A673 (cell line): ENCODE measurements around the gene P2RY6. TPM values are rescaled to one million over a fixed set of nuclear protein-coding genes. Genes with fewer than 3 reads are reported as not detected.
"Not testable (repeated sequence)": the region's sequence is repeated elsewhere in the genome, so short reads cannot be mapped to it uniquely, and the experiment has no call there.

Experiments
- BruUV-seq: library from RNA; stranded (reverse); fragments of 400-500 nt; replicated peaks from 2 replicates; lab custom pipeline; 2021; lab: Mats Ljungman, UMichigan
- CTCF ChIA-PET: fragments of 300-600 bp; sonication (Branson Sonifier 250); formaldehyde crosslinking; loops from one replicate; lab custom pipeline; 2022; ENCODE audit warnings: antibody characterized with exemption; lab: Charles Lee
- POLR2A ChIA-PET: fragments of 300-600 bp; sonication (Branson Sonifier 250); formaldehyde crosslinking; loops from one replicate; lab custom pipeline; 2022; ENCODE audit warnings: antibody characterized with exemption; ENCODE audit not compliant: low non-redundant PET; lab: Charles Lee
- DNase-seq: peaks from one replicate; pipeline ENCODE4 v3.0.0-alpha.2; 2015; ENCODE audit warnings: low spot score
- H3K27ac ChIP-seq: fragments of 200-600 bp; sonication (generic); 2 replicates; pipeline ENCODE4 v1.5.1; 2016; ENCODE audit warnings: mixed run types, low read depth, mild to moderate bottlenecking, mixed read lengths, antibody characterized with exemption, low read length; ENCODE audit not compliant: poor library complexity, severe bottlenecking
- H3K27me3 ChIP-seq: fragments of 200-600 bp; sonication (generic); replicated peaks from 2 replicates; pipeline ENCODE4 v1.6.1; 2017; ENCODE audit warnings: mixed run types, low read depth, mild to moderate bottlenecking, mixed read lengths, antibody characterized with exemption, low read length; ENCODE audit not compliant: insufficient read depth, poor library complexity
- H3K36me3 ChIP-seq: fragments of 200-600 bp; sonication (generic); 2 replicates; pipeline ENCODE4 v1.6.1; 2016; ENCODE audit warnings: mixed run types, mild to moderate bottlenecking, mixed read lengths, antibody characterized with exemption, low read length; ENCODE audit not compliant: insufficient read depth, poor library complexity, severe bottlenecking
- H3K4me1 ChIP-seq: fragments of 200-600 bp; sonication (generic); 2 replicates; pipeline ENCODE4 v1.6.1; 2017; ENCODE audit warnings: mixed run types, mild to moderate bottlenecking, mixed read lengths, antibody characterized with exemption, low read length; ENCODE audit not compliant: insufficient read depth, poor library complexity, severe bottlenecking
- H3K4me3 ChIP-seq: fragments of 200-600 bp; sonication (generic); 2 replicates; pipeline ENCODE4 v1.5.1; 2016; ENCODE audit warnings: low read depth, mixed run types, mild to moderate bottlenecking, mixed read lengths, low read length; ENCODE audit not compliant: poor library complexity, severe bottlenecking
- H3K9me3 ChIP-seq: fragments of 200-600 bp; sonication (generic); 2 replicates; pipeline ENCODE4 v1.6.1; 2016; ENCODE audit warnings: mixed run types, low read depth, mild to moderate bottlenecking, mixed read lengths, antibody characterized with exemption, low read length; ENCODE audit not compliant: poor library complexity, severe bottlenecking
- CTCF ChIP-seq: fragments of 300-800, 200-600 bp; sonication (generic); conservative IDR thresholded peaks from 2 replicates; pipeline ENCODE4 v1.5.1; 2017; ENCODE audit warnings: low read depth, mild to moderate bottlenecking, antibody characterized with exemption, low read length, moderate library complexity, mixed read lengths
- EZH2 ChIP-seq: fragments of 200-600 bp; sonication (generic); IDR thresholded peaks from 2 replicates; pipeline ENCODE4 v1.6.1; 2017; ENCODE audit warnings: borderline replicate concordance, low read depth, mild to moderate bottlenecking, mixed read lengths, antibody characterized with exemption, low read length; ENCODE audit not compliant: poor library complexity, severe bottlenecking
- intact Hi-C: fragments of 100-400 bp; cut with micrococcal nuclease; formaldehyde crosslinking; loops from one replicate; pipeline ENCODE4 v1.10.0; 2022; ENCODE audit not compliant: unreplicated experiment
- total RNA-seq: library from RNA; stranded (reverse); gene quantifications from 2 replicates; pipeline ENCODE4 v1.2.3, GENCODE V29; 2021

The P2RY6 gene
- total RNA-seq, 1 experiment from 2014 or later = 0.43 TPM

GRCh38 chr11:73273222-73273895, 1.2 kb downstream of the P2RY6 start:
- no peaks in the 10 kb centered on the region for H3K27me3 ChIP-seq
- no peaks in the 10 kb centered on the region for H3K4me1 ChIP-seq
- no peaks in the 10 kb centered on the region for H3K9me3 ChIP-seq
- H3K4me3 ChIP-seq = no peak overlapping the region
- H3K36me3 ChIP-seq = no peaks in the 10 kb centered on the region
- DNase-seq = no peak
- no peak overlapping the region for H3K27ac ChIP-seq
- no TSS peak for BruUV-seq
- POLR2A ChIA-PET = interaction anchor here (0.5 kb wide), 1 partner anchor 26 kb away, joined by 11 read pairs; no protein-coding TSS in a partner anchor
- CTCF ChIA-PET = no interaction called here
- no peak for TF ChIP-seq CTCF
- no peak for TF ChIP-seq EZH2
- intact Hi-C loops = no loop called here

DNA sequence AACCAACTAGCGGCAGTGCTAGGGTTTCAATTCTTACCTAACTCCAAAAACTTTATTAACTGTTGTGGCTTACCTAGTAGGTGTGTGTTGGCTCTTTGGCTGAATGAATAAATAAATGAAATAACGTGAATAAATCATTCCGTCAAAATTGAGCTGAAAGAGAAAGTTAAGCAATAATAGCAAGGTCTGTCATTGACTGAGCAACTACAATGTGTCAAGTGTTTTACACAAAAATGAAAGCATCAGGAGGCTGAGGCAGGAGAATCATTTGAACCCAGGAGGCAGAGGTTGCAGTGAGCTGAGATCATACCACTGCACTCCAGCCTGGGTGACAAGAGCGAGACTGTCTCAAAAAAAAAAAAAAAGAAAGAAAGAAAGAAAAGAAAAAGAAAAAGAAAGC, 2.1 kb downstream of the P2RY6 start:
- H3K36me3 ChIP-seq, H3K27me3 ChIP-seq, H3K9me3 ChIP-seq, H3K27ac ChIP-seq, BruUV-seq, DNase-seq, H3K4me1 ChIP-seq, intact Hi-C loops, H3K4me3 ChIP-seq: not testable (repeated sequence)
- POLR2A ChIA-PET = interaction anchor here (0.5 kb wide), 1 partner anchor 25 kb away, joined by 11 read pairs; no protein-coding TSS in a partner anchor
- CTCF ChIA-PET = interaction anchor here (0.7 kb wide), 2 partner anchors 62 to 89 kb away, joined by 3 to 5 read pairs; no protein-coding TSS in a partner anchor

DNA sequence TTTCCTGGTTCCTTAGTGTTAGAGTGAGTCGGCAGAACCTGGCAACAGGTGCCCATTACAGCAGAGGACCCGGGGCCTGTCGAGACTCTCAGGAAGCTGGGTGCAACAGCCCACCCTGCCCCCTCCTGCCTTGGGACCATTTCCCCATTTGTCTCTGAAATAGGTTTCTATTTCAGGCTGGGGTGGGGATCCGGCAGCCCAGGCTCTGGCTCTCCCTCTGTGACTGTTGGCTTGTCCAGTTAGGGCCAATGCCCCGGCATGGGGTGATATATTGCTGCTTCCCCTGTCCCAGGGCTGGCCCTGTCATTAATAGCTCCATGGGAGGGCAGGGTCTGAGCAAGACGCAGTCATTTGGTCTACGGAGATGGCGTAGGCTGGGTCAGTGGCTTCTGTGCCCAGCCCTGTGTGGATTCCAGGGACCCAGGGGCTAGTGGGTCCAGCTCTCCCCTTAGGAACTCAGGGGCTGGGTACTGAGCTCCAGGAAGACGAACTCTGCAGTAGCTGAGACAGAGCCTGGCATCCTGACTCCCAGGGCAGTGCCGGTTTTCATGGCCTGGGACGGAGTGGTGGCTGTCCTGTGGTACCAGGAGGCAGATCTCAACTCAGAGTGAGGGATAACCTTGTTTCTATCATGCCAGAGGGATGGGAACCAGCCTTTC, 2.7 kb downstream of the P2RY6 start:
- intact Hi-C loops = no loop called here
- Histone ChIP-seq H3K4me1 (no peaks in the 10 kb centered on the region), H3K4me3 (no peak overlapping the region), H3K36me3 (no peaks in the 10 kb centered on the region), H3K9me3 (no peaks in the 10 kb centered on the region), H3K27me3 (no peaks in the 10 kb centered on the region), H3K27ac (no peak overlapping the region)
- ChIA-PET POLR2A (no interaction called here), CTCF (interaction anchor here (0.7 kb wide), 1 partner anchor 89 kb away, joined by 3 read pairs; no protein-coding TSS in a partner anchor)
- DNase-seq = no peak
- BruUV-seq = no TSS peak
- no peak for TF ChIP-seq CTCF
- no peak for TF ChIP-seq EZH2
